ENCODE results near the gene PTTG2. TPM values are rescaled to one million over a fixed set of nuclear protein-coding genes. Genes with fewer than 3 reads are reported as not detected.

Gene PTTG2
- total RNA-seq, 1 donor from 2014 or later = not detected

- FAIRE-seq (no peak), DNase-seq (ENCODE audit: low spot score in 2 of 2) (no peak)
Measured at GRCh38 chr4:38004887-38005286, 44.7 kb downstream of the PTTG2 start.

DNA sequence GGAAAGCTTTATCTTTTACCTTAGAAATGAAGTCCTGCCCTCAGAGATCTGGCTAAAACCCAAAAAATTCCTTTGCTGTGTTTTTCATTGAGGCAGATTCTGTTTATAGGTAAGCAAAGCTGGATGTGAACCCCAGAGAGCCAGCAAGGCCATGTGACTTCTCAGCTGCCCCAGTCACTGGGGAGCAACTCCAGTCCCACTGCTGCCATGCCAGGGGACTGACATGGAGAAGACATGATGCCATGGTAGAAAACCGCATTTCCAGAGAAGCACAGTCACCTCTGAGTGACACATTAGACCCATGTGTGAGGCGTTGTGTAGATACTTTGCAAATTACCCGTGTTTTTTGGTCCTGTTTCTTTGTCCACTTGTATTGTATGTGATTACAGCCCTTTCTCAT is 45.4 kb downstream of the PTTG2 start:
- DNase-seq (ENCODE audit: low spot score in 2 of 2) (no peak), FAIRE-seq (no peak)

DNA sequence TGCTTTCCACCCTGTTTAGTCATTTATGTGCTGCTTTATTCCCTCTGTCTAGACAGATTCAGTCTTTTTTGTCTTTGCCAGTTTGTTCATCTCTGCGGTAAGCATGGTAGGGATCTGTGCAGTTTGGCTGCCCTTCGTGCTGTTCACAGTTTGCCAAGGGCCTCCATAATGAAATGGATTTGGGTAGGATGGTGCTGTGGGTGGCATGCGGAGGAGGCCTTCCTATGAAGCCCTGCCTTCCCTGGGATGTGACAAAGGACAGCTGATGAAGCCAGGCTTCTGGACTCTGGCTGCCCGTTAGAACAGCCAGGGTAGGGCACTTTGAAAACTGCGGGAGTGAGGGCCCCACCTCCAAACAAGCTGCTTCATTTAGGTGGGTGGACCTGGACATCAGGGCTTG is 47.4 kb downstream of the PTTG2 start:
- no peak for DNase-seq (ENCODE audit: low spot score in 2 of 2)
- FAIRE-seq = no peak

DNA sequence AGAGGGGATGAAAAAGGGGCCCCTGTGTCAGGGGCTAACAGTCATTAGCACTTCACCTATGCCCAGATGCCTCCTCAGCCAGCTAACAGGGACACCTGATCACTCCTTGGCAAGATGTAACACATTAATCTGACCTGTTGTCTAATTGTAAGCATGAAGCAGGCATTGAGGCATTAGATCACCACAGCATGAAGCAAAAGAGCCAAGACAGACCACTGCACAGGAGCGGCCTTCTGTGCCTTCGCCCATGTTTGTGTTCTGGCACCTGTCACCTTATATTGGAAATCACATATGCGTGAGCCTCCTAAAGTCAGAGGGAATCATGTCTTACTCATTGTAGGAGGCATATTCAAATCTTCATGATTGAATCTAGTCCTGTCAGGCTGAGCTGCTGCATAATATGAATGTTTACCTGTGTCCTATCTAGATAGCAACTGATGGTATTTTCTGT is 48.4 kb downstream of the PTTG2 start:
- no peak for FAIRE-seq
- no peak for DNase-seq (ENCODE audit: low spot score in 2 of 2)

DNA sequence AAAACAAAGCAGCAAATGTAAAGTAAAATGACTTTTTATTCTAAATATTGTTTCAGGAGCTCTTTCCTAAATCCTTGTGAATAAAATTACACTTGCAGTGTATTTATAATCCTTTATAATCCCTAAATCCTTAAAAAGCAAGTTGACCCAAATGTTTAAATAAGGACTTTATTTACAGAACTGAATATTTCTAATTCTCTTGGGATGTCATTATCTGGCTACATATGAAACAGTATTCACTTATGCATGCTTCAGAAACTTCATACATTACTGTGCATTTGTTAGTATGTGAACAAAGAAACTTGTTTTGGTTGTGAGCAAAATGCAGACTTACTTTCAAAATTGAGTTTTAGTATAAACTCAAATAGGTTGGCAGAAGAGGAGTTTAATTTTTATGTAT is 49.2 kb downstream of the PTTG2 start:
- DNase-seq (ENCODE audit: low spot score in 2 of 2) = no peak
- FAIRE-seq = no peak

GRCh38 chr4:38009949-38010348 is 49.8 kb downstream of the PTTG2 start:
- DNase-seq (ENCODE audit: low spot score in 2 of 2) (no peak), FAIRE-seq (no peak)

Other genes with a start within 250 kb of the PTTG2 start
- 10.6 TPM for gene PGM2, start 133.7 kb upstream of the PTTG2 start, total RNA-seq
- gene TBC1D1, start 69.3 kb upstream of the PTTG2 start, total RNA-seq = 64.8 TPM